ENCODE measurements around the gene DDC. TPM values are rescaled to one million over a fixed set of nuclear protein-coding genes. Genes with fewer than 3 reads are reported as not detected.

DDC gene
- total RNA-seq, 4 donors from 2014 or later = 0.35 TPM; not detected in 3

GRCh38 chr7:50477640-50478039, 87.6 kb downstream of the DDC start:
- H3K36me3 ChIP-seq = no peaks in the 10 kb centered on the region
- WGBS, 2 donors = 89% methylated on average over 5 of the region's 6 CpGs; no CpG with 5 or more reads in 1 of the 2 donors
- intact Hi-C loops (cut with DNase I) = loop anchor here (10.0 kb wide), 1 partner anchor 667 kb away; no protein-coding TSS in a partner anchor
- H3K27me3 ChIP-seq = no peaks in the 10 kb centered on the region
- H3K4me1 ChIP-seq = peaks cover 0 to 13% (median 4%) of the 10 kb centered on the region in 3 donors
- no peak overlapping the region for H3K4me3 ChIP-seq
- no peaks in the 10 kb centered on the region for H3K9me3 ChIP-seq
- DNase-seq = no peak
- no peak for TF ChIP-seq POLR2A (IDR thresholded peaks at IDR 0.05)
- TF ChIP-seq CTCF (IDR thresholded peaks at IDR 0.05) = no peak
- H3K27ac ChIP-seq = no peak overlapping the region

- no peaks in the 10 kb centered on the region for H3K27me3 ChIP-seq
- H3K36me3 ChIP-seq = no peaks in the 10 kb centered on the region
- DNase-seq = no peak
- intact Hi-C loops (cut with DNase I) = loop anchor here (10.0 kb wide), 1 partner anchor 668 kb away; no protein-coding TSS in a partner anchor
- H3K4me3 ChIP-seq = no peak overlapping the region
- WGBS, 2 donors = 90 to 94% methylated on average over 8 to 9 of the region's 9 CpGs
- peaks cover 0 to 13% (median 4%) of the 10 kb centered on the region in 3 donors for H3K4me1 ChIP-seq
- H3K9me3 ChIP-seq = no peaks in the 10 kb centered on the region
- TF ChIP-seq POLR2A (IDR thresholded peaks at IDR 0.05) (no peak), CTCF (IDR thresholded peaks at IDR 0.05) (no peak)
- no peak overlapping the region for H3K27ac ChIP-seq
These were observed 88.1 kb downstream of the DDC start for GRCh38 chr7:50476953-50477625.

- Histone ChIP-seq H3K27me3 (no peaks in the 10 kb centered on the region), H3K36me3 (no peaks in the 10 kb centered on the region), H3K27ac (no peak overlapping the region), H3K4me1 (peaks cover 0 to 13% (median 4%) of the 10 kb centered on the region in 3 donors), H3K9me3 (no peaks in the 10 kb centered on the region), H3K4me3 (no peak overlapping the region)
- DNase-seq = no peak
- intact Hi-C loops (cut with DNase I) = loop anchor here (10.0 kb wide), 1 partner anchor 669 kb away; no protein-coding TSS in a partner anchor
- TF ChIP-seq POLR2A (IDR thresholded peaks at IDR 0.05) (no peak), CTCF (IDR thresholded peaks at IDR 0.05) (no peak)
- 43 to 66% methylated on average over 4 of the region's 4 CpGs for WGBS, 2 donors
These were observed 89.9 kb downstream of the DDC start for GRCh38 chr7:50475340-50475739.

- Histone ChIP-seq H3K4me1 (peaks cover 0 to 13% (median 4%) of the 10 kb centered on the region in 3 donors), H3K27me3 (no peaks in the 10 kb centered on the region), H3K4me3 (no peak overlapping the region), H3K9me3 (no peaks in the 10 kb centered on the region), H3K36me3 (no peaks in the 10 kb centered on the region), H3K27ac (no peak overlapping the region)
- no peak for DNase-seq
- WGBS, 2 donors = 32 to 55% methylated on average over 7 to 8 of the region's 8 CpGs
- TF ChIP-seq CTCF (IDR thresholded peaks at IDR 0.05) (no peak), POLR2A (IDR thresholded peaks at IDR 0.05) (no peak)
- intact Hi-C loops (cut with DNase I) = loop anchor here (5.0 to 10.0 kb wide), 2 partner anchors 158 to 670 kb away; no protein-coding TSS in a partner anchor
These were observed 90.6 kb downstream of the DDC start for GRCh38 chr7:50474382-50475160.

GRCh38 chr7:50473531-50473930, 91.7 kb downstream of the DDC start:
- no peaks in the 10 kb centered on the region for H3K36me3 ChIP-seq
- H3K27ac ChIP-seq = no peak overlapping the region
- intact Hi-C loops (cut with DNase I) = loop anchor here (5.0 to 10.0 kb wide), 2 partner anchors 159 to 671 kb away; no protein-coding TSS in a partner anchor
- DNase-seq = no peak
- no peak overlapping the region for H3K4me3 ChIP-seq
- TF ChIP-seq CTCF (IDR thresholded peaks at IDR 0.05) (no peak), POLR2A (IDR thresholded peaks at IDR 0.05) (no peak)
- 100% methylated on average over 2 to 3 of the region's 4 CpGs for WGBS, 2 donors
- no peaks in the 10 kb centered on the region for H3K27me3 ChIP-seq
- no peaks in the 10 kb centered on the region for H3K9me3 ChIP-seq
- peaks cover 0 to 13% (median 4%) of the 10 kb centered on the region in 3 donors for H3K4me1 ChIP-seq

Measured in esophagus squamous epithelium (tissue), 5 donors.